ENCODE results near the gene ANKRD40CL. TPM values are rescaled to one million over a fixed set of nuclear protein-coding genes. Genes with fewer than 3 reads are reported as not detected.

Gene ANKRD40CL
- total RNA-seq, 4 donors from 2014 or later = not detected

GRCh38 chr17:50790618-50791017, 23.3 kb upstream of the ANKRD40CL start:
- TF ChIP-seq, protein P1, sequence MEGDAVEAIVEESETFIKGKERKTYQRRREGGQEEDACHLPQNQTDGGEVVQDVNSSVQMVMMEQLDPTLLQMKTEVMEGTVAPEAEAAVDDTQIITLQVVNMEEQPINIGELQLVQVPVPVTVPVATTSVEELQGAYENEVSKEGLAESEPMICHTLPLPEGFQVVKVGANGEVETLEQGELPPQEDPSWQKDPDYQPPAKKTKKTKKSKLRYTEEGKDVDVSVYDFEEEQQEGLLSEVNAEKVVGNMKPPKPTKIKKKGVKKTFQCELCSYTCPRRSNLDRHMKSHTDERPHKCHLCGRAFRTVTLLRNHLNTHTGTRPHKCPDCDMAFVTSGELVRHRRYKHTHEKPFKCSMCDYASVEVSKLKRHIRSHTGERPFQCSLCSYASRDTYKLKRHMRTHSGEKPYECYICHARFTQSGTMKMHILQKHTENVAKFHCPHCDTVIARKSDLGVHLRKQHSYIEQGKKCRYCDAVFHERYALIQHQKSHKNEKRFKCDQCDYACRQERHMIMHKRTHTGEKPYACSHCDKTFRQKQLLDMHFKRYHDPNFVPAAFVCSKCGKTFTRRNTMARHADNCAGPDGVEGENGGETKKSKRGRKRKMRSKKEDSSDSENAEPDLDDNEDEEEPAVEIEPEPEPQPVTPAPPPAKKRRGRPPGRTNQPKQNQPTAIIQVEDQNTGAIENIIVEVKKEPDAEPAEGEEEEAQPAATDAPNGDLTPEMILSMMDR (IDR thresholded peaks at IDR 0.05) = no peak
- no peak for TF ChIP-seq POLR2A (IDR thresholded peaks at IDR 0.05)
- Histone ChIP-seq H3K4me3 (no peak overlapping the region), H3K27me3 (no peaks in the 10 kb centered on the region), H3K4me1 (peaks cover 13 to 25% (median 18%) of the 10 kb centered on the region in 3 donors), H3K27ac (no peak overlapping the region), H3K36me3 (no peaks in the 10 kb centered on the region), H3K9me3 (no peaks in the 10 kb centered on the region)
- DNase-seq = no peak
- 60 to 80% methylated on average over 6 of the region's 6 CpGs for WGBS, 2 donors
- intact Hi-C loops (cut with DNase I) = no loop called here

- DNase-seq = no peak
These were observed 19.8 kb upstream of the ANKRD40CL start for GRCh38 chr17:50787106-50787505.

DNA sequence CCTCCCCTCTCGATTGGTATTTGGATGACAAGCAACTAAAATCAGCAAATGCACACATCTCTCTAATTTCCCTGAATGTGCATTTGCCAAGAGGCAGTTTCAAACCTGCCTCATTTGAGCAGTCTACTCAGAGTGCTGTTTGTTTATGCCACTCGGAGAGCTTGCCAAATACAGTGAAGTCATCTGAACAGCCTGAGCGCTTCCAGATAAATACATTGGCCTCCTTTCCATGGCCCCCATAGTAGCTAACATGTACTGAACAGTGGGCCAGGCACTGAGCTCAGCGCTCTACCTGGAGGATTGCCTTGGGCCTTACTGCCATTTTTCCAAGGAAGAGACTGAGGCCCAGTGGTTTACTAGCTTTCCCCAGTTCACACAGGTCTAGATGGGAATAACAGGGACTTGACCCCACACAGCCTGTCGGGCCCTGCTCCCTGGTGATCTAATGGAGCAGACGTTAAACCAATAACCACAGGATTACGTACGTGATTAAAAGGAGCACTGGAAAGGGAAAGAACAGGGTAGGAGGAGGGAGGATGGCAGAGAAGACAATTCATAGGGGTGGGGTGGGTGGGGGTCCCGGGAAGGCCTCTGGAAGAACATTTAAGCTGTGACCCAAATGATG, 18.7 kb upstream of the ANKRD40CL start:
- intact Hi-C loops (cut with DNase I) = loop anchor here (2.0 to 10.0 kb wide), 2 partner anchors 57 to 169 kb away; no protein-coding TSS in a partner anchor
- H3K4me1 ChIP-seq = peaks cover 14 to 50% (median 30%) of the 10 kb centered on the region in 3 donors
- TF ChIP-seq POLR2A (IDR thresholded peaks at IDR 0.05) = no peak
- TF ChIP-seq, protein P1 (IDR thresholded peaks at IDR 0.05) = no peak
- DNase-seq = no peak
- H3K27ac ChIP-seq = peak overlapping the region; percentile 63 to 78 (median 73)
- H3K9me3 ChIP-seq = no peaks in the 10 kb centered on the region
- H3K27me3 ChIP-seq = no peaks in the 10 kb centered on the region
- WGBS, 2 donors = 13 to 28% methylated on average over 5 to 8 of the region's 9 CpGs
- H3K4me3 ChIP-seq = no peak overlapping the region
- H3K36me3 ChIP-seq = no peaks in the 10 kb centered on the region

More at GRCh38 chr17:50787106-50787505, 19.8 kb upstream of the ANKRD40CL start:
- Histone ChIP-seq H3K4me1 (peaks cover 14 to 50% (median 30%) of the 10 kb centered on the region in 3 donors), H3K27me3 (no peaks in the 10 kb centered on the region), H3K27ac (peak overlapping the region in 3 of 4 donors; percentile 63 to 78 (median 78)), H3K36me3 (no peaks in the 10 kb centered on the region), H3K9me3 (no peaks in the 10 kb centered on the region), H3K4me3 (no peak overlapping the region)
- intact Hi-C loops (cut with DNase I) = loop anchor here (10.0 kb wide), 1 partner anchor 168 kb away; no protein-coding TSS in a partner anchor
- TF ChIP-seq POLR2A (IDR thresholded peaks at IDR 0.05) = no peak
- TF ChIP-seq, protein P1 (IDR thresholded peaks at IDR 0.05) = no peak
- WGBS, 2 donors = 41 to 69% methylated on average over 4 to 7 of the region's 7 CpGs

- intact Hi-C loops (cut with DNase I) = loop anchor here (2.0 to 10.0 kb wide), 2 partner anchors 58 to 170 kb away; no protein-coding TSS in a partner anchor
- H3K4me1 ChIP-seq = peaks cover 14 to 50% (median 30%) of the 10 kb centered on the region in 3 donors
- H3K27ac ChIP-seq = peak overlapping the region; percentile 63 to 78 (median 73)
- H3K4me3 ChIP-seq = no peak overlapping the region
- no peaks in the 10 kb centered on the region for H3K9me3 ChIP-seq
- WGBS, 2 donors = 10 to 27% methylated on average over 2 to 4 of the region's 4 CpGs
- no peaks in the 10 kb centered on the region for H3K27me3 ChIP-seq
- DNase-seq = no peak
- no peak for TF ChIP-seq POLR2A (IDR thresholded peaks at IDR 0.05)
- TF ChIP-seq, protein P1 (IDR thresholded peaks at IDR 0.05) = no peak
- H3K36me3 ChIP-seq = no peaks in the 10 kb centered on the region
These were observed 17.8 kb upstream of the ANKRD40CL start for GRCh38 chr17:50785126-50785525.

DNA sequence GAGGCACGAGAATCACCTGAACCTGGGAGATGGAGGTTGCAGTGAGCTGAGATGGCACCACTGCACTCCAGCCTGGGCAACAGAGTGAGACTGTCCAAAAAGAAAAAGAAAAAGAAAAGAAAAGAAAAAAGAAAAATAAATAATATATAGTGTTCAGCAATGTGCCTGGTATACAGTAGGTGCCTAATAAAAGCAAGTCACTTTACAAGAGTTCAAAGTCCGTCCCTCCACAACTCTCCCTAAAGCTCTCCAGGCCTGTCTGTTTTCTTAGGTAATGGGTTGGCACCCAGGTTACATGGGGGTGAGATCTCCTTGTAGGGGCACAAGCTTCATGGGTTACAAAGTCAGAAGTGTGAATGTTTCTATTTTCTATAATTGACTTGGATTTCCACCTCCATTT, 16.6 kb upstream of the ANKRD40CL start:
- no peaks in the 10 kb centered on the region for H3K36me3 ChIP-seq
- no peak for TF ChIP-seq POLR2A (IDR thresholded peaks at IDR 0.05)
- TF ChIP-seq, protein P1 (IDR thresholded peaks at IDR 0.05) = no peak
- WGBS, 2 donors = 93% methylated on average over 2 of the region's 2 CpGs
- intact Hi-C loops (cut with DNase I) = loop anchor here (2.0 to 10.0 kb wide), 2 partner anchors 59 to 171 kb away; no protein-coding TSS in a partner anchor
- H3K4me3 ChIP-seq = no peak overlapping the region
- no peaks in the 10 kb centered on the region for H3K27me3 ChIP-seq
- no peaks in the 10 kb centered on the region for H3K9me3 ChIP-seq
- no peak for DNase-seq
- peaks cover 14 to 50% (median 30%) of the 10 kb centered on the region in 3 donors for H3K4me1 ChIP-seq
- H3K27ac ChIP-seq = peak overlapping the region in 2 of 4 donors; percentile 78

Measured in esophagus squamous epithelium (tissue), 5 donors.